NCI-H82 treated with DMSO at 0.1 percent for 48 hours (cell line): ENCODE results near the gene SCAPER.
"Not testable (repeated sequence)": the region's sequence is repeated elsewhere in the genome, so short reads cannot be mapped to it uniquely, and the experiment has no call there.

Experiments
- DNase-seq: peaks from one replicate; lab custom pipeline; 2025; ENCODE audit not compliant: unreplicated experiment; lab: John Stamatoyannopoulos, UW

Gene SCAPER

GRCh38 chr15:76905855-76906254 lies 715 bp upstream of the SCAPER start:
- peak; percentile 72 for DNase-seq

DNA sequence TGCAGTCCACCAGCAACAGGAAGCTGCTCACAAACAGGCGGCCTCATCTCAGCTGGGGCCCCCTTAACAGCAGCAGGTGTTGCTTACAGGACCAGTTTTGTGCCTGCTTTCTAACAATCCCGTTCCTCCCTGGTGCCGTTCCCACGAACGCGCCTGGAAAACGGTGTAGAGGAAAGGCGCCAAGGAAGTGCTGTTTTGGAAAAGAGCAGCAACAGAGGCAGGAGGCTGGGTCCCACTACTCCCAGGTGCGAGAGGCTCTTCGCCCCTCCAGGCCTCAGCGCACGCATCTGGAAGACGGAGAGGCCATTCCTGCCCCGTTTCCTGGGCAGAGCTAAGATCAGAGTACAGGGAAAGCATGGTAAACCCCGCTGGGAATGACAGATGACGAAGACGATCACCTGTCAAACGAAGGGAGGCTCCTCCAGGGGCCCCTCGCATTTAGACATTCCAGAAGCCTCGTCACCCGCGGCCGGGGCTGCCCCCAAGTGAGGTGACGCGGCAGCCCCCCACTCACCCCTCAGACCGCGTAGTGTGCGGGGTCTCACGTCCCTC lies 603 bp downstream of the SCAPER start:
- peak; percentile 22 for DNase-seq

DNA sequence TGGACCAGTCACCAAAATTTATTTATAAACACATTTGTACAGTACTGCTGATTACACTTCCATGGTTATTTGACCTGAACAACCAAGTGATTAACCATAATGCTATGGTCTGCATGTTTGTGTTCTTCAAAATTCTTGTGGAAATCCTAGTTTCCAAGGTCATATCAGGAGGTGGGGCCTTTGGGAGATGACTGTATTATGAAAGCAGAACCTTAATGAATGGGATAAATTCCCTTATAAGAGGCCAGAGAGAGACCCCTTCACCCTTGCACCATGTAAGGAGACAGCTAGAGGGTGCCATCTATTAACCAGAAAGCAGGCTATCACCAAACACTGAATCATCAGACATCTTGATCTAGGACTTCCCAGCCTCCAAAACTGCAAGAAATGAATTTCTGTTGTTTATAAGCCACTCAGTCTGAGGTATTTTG lies 1.9 kb downstream of the SCAPER start:
- DNase-seq = peak; percentile 52

- no peak for DNase-seq
Measured at GRCh38 chr15:76901965-76902364, 3.2 kb downstream of the SCAPER start.

GRCh38 chr15:76899931-76900310 lies 5.2 kb downstream of the SCAPER start:
- DNase-seq = not testable (repeated sequence)

- not testable (repeated sequence) for DNase-seq
Measured at GRCh38 chr15:76899176-76899930, 5.8 kb downstream of the SCAPER start.

DNA sequence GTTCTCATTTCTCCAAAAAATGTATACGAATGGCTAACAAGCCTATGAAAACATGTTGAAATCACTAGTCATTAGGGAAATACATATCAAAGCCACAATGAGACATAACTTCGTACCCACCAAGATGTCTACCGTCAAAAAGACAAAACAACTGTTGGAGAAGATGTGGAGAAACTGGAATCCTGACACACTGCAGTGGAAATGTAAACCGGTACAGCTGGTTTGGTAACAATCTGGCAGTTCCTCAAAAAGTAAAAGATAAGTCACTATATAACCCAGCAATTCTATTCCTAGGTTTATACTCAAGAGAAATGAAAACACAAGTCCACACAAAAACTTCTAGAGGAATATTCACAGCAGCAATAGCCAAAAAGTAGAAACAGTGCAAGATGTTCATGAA lies 7.0 kb downstream of the SCAPER start:
- no peak for DNase-seq

- no peak for DNase-seq
Measured at GRCh38 chr15:76894174-76894573, 11.0 kb downstream of the SCAPER start.

- DNase-seq = not testable (repeated sequence)
Measured at GRCh38 chr15:76892836-76893235, 12.3 kb downstream of the SCAPER start.

GRCh38 chr15:76887280-76888141 lies 17.6 kb downstream of the SCAPER start:
- DNase-seq = not testable (repeated sequence)

DNA sequence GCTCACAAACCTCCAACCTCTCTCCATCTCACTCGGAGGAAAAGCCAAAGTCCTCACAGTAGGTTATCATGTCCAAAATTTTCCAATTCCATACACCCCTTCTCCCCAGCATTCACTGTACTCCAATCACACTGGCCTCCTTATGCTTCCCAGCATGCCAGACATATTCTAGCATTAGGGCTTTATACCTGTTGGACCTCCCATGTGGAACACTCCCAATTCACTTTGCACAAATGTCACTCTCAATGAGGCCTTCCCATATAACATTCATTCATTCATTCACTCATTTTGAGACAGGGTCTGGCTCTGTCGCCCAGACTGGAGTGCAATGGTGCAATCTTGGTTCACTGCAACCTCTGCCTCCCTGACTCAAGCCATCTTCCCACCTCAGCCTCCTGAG lies 19.9 kb downstream of the SCAPER start:
- no peak for DNase-seq

DNA sequence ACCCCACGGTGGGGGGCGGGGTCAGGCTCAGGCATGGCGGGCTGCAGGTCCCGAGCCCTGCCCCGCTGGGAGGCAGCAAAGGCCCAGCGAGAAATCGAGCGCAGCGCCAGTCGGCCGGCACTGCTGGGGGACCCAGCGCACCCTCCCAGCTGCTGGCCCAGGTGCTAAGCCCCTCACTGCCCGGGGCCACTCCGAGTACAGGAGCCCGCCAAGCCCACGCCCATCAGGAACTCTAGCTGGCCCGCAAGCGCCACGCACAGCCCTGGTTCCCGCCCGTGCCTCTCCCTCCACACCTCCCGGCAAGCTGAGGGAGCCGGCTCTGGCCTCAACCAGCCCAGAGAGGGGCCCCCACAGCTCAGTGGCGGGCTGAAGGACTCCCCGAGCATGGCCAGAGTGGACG lies 29.2 kb downstream of the SCAPER start:
- no peak for DNase-seq

DNA sequence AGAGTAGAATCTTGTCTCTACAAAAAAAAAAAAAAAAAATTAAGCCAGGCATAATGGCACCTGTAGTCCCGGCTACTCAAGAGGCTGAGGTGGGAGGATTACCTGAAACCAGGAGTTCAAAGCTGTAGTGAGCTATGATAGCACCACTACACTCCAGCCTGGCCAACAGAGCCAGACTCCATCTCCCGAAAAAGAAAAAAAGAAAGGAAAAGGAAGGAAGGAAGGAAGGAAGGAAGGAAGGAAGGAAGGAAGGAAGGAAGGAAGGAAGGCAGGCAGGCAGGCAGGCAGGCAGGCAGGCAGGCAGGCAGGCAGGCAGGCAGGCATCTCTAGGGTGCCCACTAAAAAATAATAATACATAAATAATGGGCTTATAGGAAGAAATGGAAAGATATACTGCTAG lies 32.1 kb downstream of the SCAPER start:
- not testable (repeated sequence) for DNase-seq

DNA sequence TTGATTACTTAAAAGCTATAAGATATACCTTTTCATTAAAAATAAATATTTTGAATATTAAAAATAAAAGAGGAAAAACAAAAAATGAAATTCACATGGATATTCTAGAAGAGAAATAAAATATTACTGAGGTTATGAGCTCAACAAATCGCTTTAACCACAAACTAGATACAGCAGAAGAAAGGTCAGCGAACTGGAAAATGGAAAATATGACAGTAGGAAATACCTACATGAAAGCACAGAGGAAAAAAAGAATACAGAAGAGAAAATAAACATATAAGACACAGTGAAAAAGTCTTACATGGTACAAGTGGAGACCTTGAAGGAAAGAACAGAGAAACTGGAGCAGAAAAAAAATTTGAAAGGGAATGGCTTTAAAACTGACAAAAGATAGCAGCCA lies 33.2 kb downstream of the SCAPER start:
- DNase-seq = no peak

DNA sequence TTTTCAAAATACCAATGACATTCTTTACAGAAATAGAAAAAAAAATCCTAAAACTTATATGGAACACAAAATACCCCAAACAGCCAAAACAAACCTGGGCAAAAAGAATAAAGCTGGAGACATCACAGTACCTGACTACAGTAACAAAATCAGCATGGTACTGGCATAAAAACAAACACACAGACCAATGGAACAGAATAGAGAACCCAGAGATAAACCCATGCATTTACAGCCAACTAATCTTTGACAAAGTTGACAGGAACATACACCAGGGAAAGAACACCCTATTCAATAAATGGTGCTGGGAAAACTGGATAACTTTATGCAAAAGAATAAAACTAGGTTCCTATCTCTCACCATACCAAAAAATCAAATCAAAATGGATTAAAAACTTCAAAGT lies 36.4 kb downstream of the SCAPER start:
- no peak for DNase-seq

DNA sequence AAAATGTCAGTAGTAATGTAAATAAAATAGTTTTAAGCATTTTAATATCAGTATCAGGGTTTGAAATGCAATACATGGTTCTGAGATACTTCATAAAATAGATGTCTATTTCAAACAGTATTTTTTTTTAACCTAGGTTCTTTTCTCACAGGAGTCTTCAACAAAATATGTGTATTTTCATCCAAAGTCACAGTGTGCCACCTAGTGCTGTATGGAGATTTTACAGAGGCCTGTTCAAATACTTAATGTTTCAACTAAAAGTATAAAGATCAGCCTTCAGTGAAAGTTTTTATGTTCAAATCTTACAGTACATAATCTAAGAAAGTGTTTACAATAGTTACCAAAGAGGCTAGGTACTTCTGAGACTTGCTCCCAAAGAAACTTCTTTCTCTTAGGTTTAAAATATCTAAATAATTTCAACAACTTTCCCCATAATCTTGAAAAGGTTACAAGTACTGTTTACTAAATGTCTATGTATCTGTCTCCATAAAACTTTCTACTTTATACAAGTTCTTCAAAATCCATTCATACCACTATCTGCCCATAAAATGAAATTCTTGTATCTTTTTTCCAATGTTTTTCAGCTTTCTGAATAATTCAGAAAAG lies 38.3 kb downstream of the SCAPER start:
- no peak for DNase-seq

- DNase-seq = no peak
Measured at GRCh38 chr15:76866008-76866407, 39.1 kb downstream of the SCAPER start.

- no peak for DNase-seq
Measured at GRCh38 chr15:76865548-76865991, 39.6 kb downstream of the SCAPER start.

DNA sequence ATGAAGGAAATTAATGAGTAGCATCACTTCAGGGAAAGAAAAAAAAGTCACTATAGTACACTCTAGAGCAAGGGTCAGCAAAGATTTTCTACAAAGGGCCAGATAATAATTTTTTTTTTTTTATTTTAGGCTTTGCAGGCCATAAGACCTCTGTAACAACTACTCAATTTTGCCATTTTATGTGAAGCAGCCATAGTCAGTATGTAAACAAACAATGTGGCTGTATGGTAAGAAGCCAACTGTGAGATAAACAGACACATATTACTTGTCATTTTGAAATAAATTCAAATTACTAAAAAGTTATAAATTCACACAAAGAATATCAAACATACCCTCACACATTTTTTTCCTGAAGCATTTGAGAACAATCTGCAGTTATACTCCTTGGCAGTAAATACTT lies 40.6 kb downstream of the SCAPER start:
- no peak for DNase-seq

DNA sequence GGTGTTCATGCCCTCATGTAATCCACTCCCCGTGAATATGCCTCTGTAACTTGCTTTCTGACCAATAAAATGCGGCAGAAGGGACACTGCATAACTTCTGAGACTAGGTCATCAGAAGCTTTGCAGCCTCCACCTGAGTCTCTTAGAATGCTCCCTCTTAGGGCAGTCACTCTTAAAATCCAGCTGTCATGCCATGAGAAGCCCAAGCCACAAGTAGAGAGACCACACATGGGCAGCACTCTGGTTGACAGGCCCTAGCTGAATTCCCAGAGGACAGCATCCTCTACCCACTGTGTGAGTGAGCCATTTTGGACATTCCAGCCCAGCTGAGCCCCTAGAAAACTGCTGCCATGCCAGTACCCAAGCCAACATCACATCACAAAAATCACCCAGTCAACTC lies 41.4 kb downstream of the SCAPER start:
- no peak for DNase-seq

- DNase-seq = peak; percentile 41
Measured at GRCh38 chr15:76863123-76863522, 42.0 kb downstream of the SCAPER start.
